ENCODE measurements around the gene NUP155.
"Not testable (repeated sequence)": the region's sequence is repeated elsewhere in the genome, so short reads cannot be mapped to it uniquely, and the experiment has no call there.

Gene NUP155

GRCh38 chr5:37370864-37371726 is at the start of gene NUP155:
Gene NUP155, minus strand, starts transcription at chr5:37371106. Its CDS starts 129 bp downstream, at chr5:37370977.
- peaks cover 11 to 49% of the 10 kb centered on the region in 2 donors for H3K4me1 Mint-ChIP-seq
- no peaks in the 10 kb centered on the region for H3K27me3 Mint-ChIP-seq
- no peaks in the 10 kb centered on the region for H3K9me3 Mint-ChIP-seq
- peak; percentile 94 to 97 for ATAC-seq (replicated peaks)
- peaks cover 14 to 16% of the 10 kb centered on the region in 2 donors for H3K36me3 Mint-ChIP-seq
- peak within 1 kb of the TSS; percentile 97 for H3K27ac Mint-ChIP-seq
- peak; percentile 87 for DNase-seq
- H3K4me3 Mint-ChIP-seq = peak within 1 kb of the TSS; percentile 94 to 95

- Mint-ChIP-seq H3K27me3 (no peaks in the 10 kb centered on the region), H3K9me3 (peaks cover 0 to 2% of the 10 kb centered on the region in 2 donors), H3K4me1 (peaks cover 0 to 12% of the 10 kb centered on the region in 2 donors), H3K27ac (no peak overlapping the region), H3K36me3 (peaks cover 30 to 44% of the 10 kb centered on the region in 2 donors), H3K4me3 (no peak overlapping the region)
- DNase-seq = no peak
- no peak for ATAC-seq (replicated peaks)
Measured at GRCh38 chr5:37417347-37417746, 46.4 kb upstream of the NUP155 start.

- not testable (repeated sequence) for DNase-seq; H3K9me3 Mint-ChIP-seq; H3K27me3 Mint-ChIP-seq; H3K27ac Mint-ChIP-seq; H3K4me3 Mint-ChIP-seq; ATAC-seq (replicated peaks)
- Mint-ChIP-seq H3K4me1 (peaks cover 0 to 12% of the 10 kb centered on the region in 2 donors), H3K36me3 (peaks cover 30 to 37% of the 10 kb centered on the region in 2 donors)
Measured at GRCh38 chr5:37415456-37415855, 44.5 kb upstream of the NUP155 start.

- H3K4me3 Mint-ChIP-seq = no peak overlapping the region
- ATAC-seq (replicated peaks) = no peak
- H3K9me3 Mint-ChIP-seq = no peaks in the 10 kb centered on the region
- peaks cover 30 to 36% of the 10 kb centered on the region in 2 donors for H3K36me3 Mint-ChIP-seq
- H3K4me1 Mint-ChIP-seq = no peaks in the 10 kb centered on the region
- no peaks in the 10 kb centered on the region for H3K27me3 Mint-ChIP-seq
- H3K27ac Mint-ChIP-seq = no peak overlapping the region
- DNase-seq = no peak
Measured at GRCh38 chr5:37412515-37412914, 41.6 kb upstream of the NUP155 start.

GRCh38 chr5:37400501-37400900 is 29.6 kb upstream of the NUP155 start:
- Mint-ChIP-seq H3K9me3 (no peaks in the 10 kb centered on the region), H3K4me3 (no peak overlapping the region)
- no peak for ATAC-seq (replicated peaks)

GRCh38 chr5:37396352-37396751 is 25.4 kb upstream of the NUP155 start:
- H3K4me1 Mint-ChIP-seq = peaks cover 6 to 13% of the 10 kb centered on the region in 2 donors
- no peak overlapping the region for H3K4me3 Mint-ChIP-seq
- no peaks in the 10 kb centered on the region for H3K9me3 Mint-ChIP-seq
- H3K27ac Mint-ChIP-seq = peak overlapping the region; percentile 52
- ATAC-seq (replicated peaks) (no peak), DNase-seq (no peak)
- no peaks in the 10 kb centered on the region for H3K27me3 Mint-ChIP-seq
- peaks cover 30 to 56% of the 10 kb centered on the region in 2 donors for H3K36me3 Mint-ChIP-seq

More at GRCh38 chr5:37400501-37400900, 29.6 kb upstream of the NUP155 start:
- peaks cover 3 to 9% of the 10 kb centered on the region in 2 donors for H3K4me1 Mint-ChIP-seq
- peak overlapping the region; percentile 73 for H3K27ac Mint-ChIP-seq
- H3K36me3 Mint-ChIP-seq = peaks cover 28 to 49% of the 10 kb centered on the region in 2 donors
- no peak for DNase-seq
- H3K27me3 Mint-ChIP-seq = no peaks in the 10 kb centered on the region

GRCh38 chr5:37391591-37391990 is 20.7 kb upstream of the NUP155 start:
- no peak for ATAC-seq (replicated peaks)
- H3K9me3 Mint-ChIP-seq = no peaks in the 10 kb centered on the region
- no peaks in the 10 kb centered on the region for H3K27me3 Mint-ChIP-seq
- no peak overlapping the region for H3K27ac Mint-ChIP-seq
- no peak overlapping the region for H3K4me3 Mint-ChIP-seq
- peaks cover 25 to 52% of the 10 kb centered on the region in 2 donors for H3K36me3 Mint-ChIP-seq
- peaks cover 11 to 19% of the 10 kb centered on the region in 2 donors for H3K4me1 Mint-ChIP-seq
- DNase-seq = no peak

GRCh38 chr5:37379100-37379628 is 8.3 kb upstream of the NUP155 start, which contains the start of gene WDR70:
Gene WDR70, plus strand, starts transcription at chr5:37379318. Its CDS starts 50 bp downstream, at chr5:37379368.
- Mint-ChIP-seq H3K36me3 (peaks cover 10 to 16% of the 10 kb centered on the region in 2 donors), H3K27ac (peak within 1 kb of the TSS; percentile 92), H3K4me1 (peaks cover 4 to 11% of the 10 kb centered on the region in 2 donors), H3K4me3 (peak within 1 kb of the TSS; percentile 96 to 97)
- DNase-seq (peak; percentile 84), ATAC-seq (replicated peaks) (peak; percentile 99)
- H3K27me3 Mint-ChIP-seq, H3K9me3 Mint-ChIP-seq: not testable (repeated sequence)

GRCh38 chr5:37378066-37378465 is 7.2 kb upstream of the NUP155 start:
- ATAC-seq (replicated peaks); DNase-seq; H3K9me3 Mint-ChIP-seq; H3K27me3 Mint-ChIP-seq; H3K27ac Mint-ChIP-seq: not testable (repeated sequence)
- peaks cover 4 to 12% of the 10 kb centered on the region in 2 donors for H3K36me3 Mint-ChIP-seq
- peak overlapping the region; percentile 65 to 97 for H3K4me3 Mint-ChIP-seq
- peaks cover 4 to 11% of the 10 kb centered on the region in 2 donors for H3K4me1 Mint-ChIP-seq

GRCh38 chr5:37375091-37375490 is 4.2 kb upstream of the NUP155 start:
- peaks cover 4 to 29% of the 10 kb centered on the region in 2 donors for H3K4me1 Mint-ChIP-seq
- ATAC-seq (replicated peaks) = no peak
- H3K27ac Mint-ChIP-seq = no peak overlapping the region
- DNase-seq = no peak
- peaks cover 0 to 3% of the 10 kb centered on the region in 2 donors for H3K36me3 Mint-ChIP-seq
- H3K9me3 Mint-ChIP-seq = no peaks in the 10 kb centered on the region
- no peaks in the 10 kb centered on the region for H3K27me3 Mint-ChIP-seq
- H3K4me3 Mint-ChIP-seq = no peak overlapping the region

GRCh38 chr5:37370550-37370863 is 399 bp downstream of the NUP155 start:
- no peaks in the 10 kb centered on the region for H3K9me3 Mint-ChIP-seq
- DNase-seq (no peak), ATAC-seq (replicated peaks) (peak; percentile 61 to 64)
- peak overlapping the region; percentile 97 for H3K27ac Mint-ChIP-seq
- no peaks in the 10 kb centered on the region for H3K27me3 Mint-ChIP-seq
- H3K4me1 Mint-ChIP-seq = peaks cover 14 to 52% of the 10 kb centered on the region in 2 donors
- peak overlapping the region; percentile 94 to 95 for H3K4me3 Mint-ChIP-seq
- H3K36me3 Mint-ChIP-seq = peaks cover 16 to 17% of the 10 kb centered on the region in 2 donors

- Mint-ChIP-seq H3K27me3 (no peaks in the 10 kb centered on the region), H3K4me3 (no peak overlapping the region), H3K9me3 (no peaks in the 10 kb centered on the region), H3K36me3 (peaks cover 11 to 19% of the 10 kb centered on the region in 2 donors), H3K27ac (no peak overlapping the region), H3K4me1 (no peaks in the 10 kb centered on the region)
- DNase-seq (no peak), ATAC-seq (replicated peaks) (no peak)
Measured at GRCh38 chr5:37355161-37355560, 15.7 kb downstream of the NUP155 start.

- H3K36me3 Mint-ChIP-seq = peaks cover 38 to 49% of the 10 kb centered on the region in 2 donors
- H3K27me3 Mint-ChIP-seq; H3K27ac Mint-ChIP-seq; H3K4me3 Mint-ChIP-seq; ATAC-seq (replicated peaks); DNase-seq; H3K4me1 Mint-ChIP-seq; H3K9me3 Mint-ChIP-seq: not testable (repeated sequence)
Measured at GRCh38 chr5:37342741-37343140, 28.2 kb downstream of the NUP155 start.

- ATAC-seq (replicated peaks); H3K4me3 Mint-ChIP-seq; H3K9me3 Mint-ChIP-seq; H3K4me1 Mint-ChIP-seq; DNase-seq; H3K27me3 Mint-ChIP-seq; H3K27ac Mint-ChIP-seq: not testable (repeated sequence)
- peaks cover 30% of the 10 kb centered on the region in 2 donors for H3K36me3 Mint-ChIP-seq
Measured at GRCh38 chr5:37334754-37335153, 36.2 kb downstream of the NUP155 start.

- no peak overlapping the region for H3K4me3 Mint-ChIP-seq
- no peaks in the 10 kb centered on the region for H3K9me3 Mint-ChIP-seq
- peaks cover 15 to 30% of the 10 kb centered on the region in 2 donors for H3K36me3 Mint-ChIP-seq
- H3K27me3 Mint-ChIP-seq = no peaks in the 10 kb centered on the region
- no peaks in the 10 kb centered on the region for H3K4me1 Mint-ChIP-seq
- no peak overlapping the region for H3K27ac Mint-ChIP-seq
- DNase-seq = no peak
- ATAC-seq (replicated peaks) = no peak
Measured at GRCh38 chr5:37326536-37326935, 44.4 kb downstream of the NUP155 start.
